Measurements from ENCODE around the gene CD8B2. TPM values are rescaled to one million over a fixed set of nuclear protein-coding genes. Genes with fewer than 3 reads are reported as not detected.
A peak's percentile ranks its signal among the peaks of the same experiment; 100 is the strongest.
"Not testable (repeated sequence)": the region's sequence is repeated elsewhere in the genome, so short reads cannot be mapped to it uniquely, and the experiment has no call there.

The CD8B2 gene
- total RNA-seq, 1 experiment from 2014 or later, result not detected

- H3K36me3 Mint-ChIP-seq (ENCODE audit: insufficient read depth, unreplicated experiment); POLR2A ChIA-PET; H3K4me3 Mint-ChIP-seq (ENCODE audit: unreplicated experiment); DNase-seq (ENCODE audit: unreplicated experiment); BruUV-seq (replicated peaks); H3K4me1 Mint-ChIP-seq (ENCODE audit: insufficient read depth, unreplicated experiment); H3K27ac Mint-ChIP-seq (ENCODE audit: low read depth, unreplicated experiment); H3K27me3 Mint-ChIP-seq (ENCODE audit: insufficient read depth, unreplicated experiment); H3K9me3 Mint-ChIP-seq (ENCODE audit: unreplicated experiment); intact Hi-C loops (cut with micrococcal nuclease): not testable (repeated sequence)
- CTCF ChIA-PET, result interaction anchor here (1.0 kb wide), 1 partner anchor 45 kb away, joined by 3 read pairs; no protein-coding TSS in a partner anchor
Observed at GRCh38 chr2:106508660-106509373, 21.7 kb downstream of the CD8B2 start.

GRCh38 chr2:106509374-106509770 lies 22.2 kb downstream of the CD8B2 start:
- BruUV-seq (replicated peaks); H3K36me3 Mint-ChIP-seq (ENCODE audit: insufficient read depth, unreplicated experiment); H3K27ac Mint-ChIP-seq (ENCODE audit: low read depth, unreplicated experiment); H3K4me1 Mint-ChIP-seq (ENCODE audit: insufficient read depth, unreplicated experiment); H3K27me3 Mint-ChIP-seq (ENCODE audit: insufficient read depth, unreplicated experiment); POLR2A ChIA-PET; H3K9me3 Mint-ChIP-seq (ENCODE audit: unreplicated experiment); H3K4me3 Mint-ChIP-seq (ENCODE audit: unreplicated experiment); intact Hi-C loops (cut with micrococcal nuclease); DNase-seq (ENCODE audit: unreplicated experiment): not testable (repeated sequence)
- CTCF ChIA-PET, result interaction anchor here (1.0 kb wide), 1 partner anchor 44 kb away, joined by 3 read pairs; no protein-coding TSS in a partner anchor

- H3K9me3 Mint-ChIP-seq (ENCODE audit: unreplicated experiment); H3K36me3 Mint-ChIP-seq (ENCODE audit: insufficient read depth, unreplicated experiment); intact Hi-C loops (cut with micrococcal nuclease); CTCF ChIA-PET; H3K4me3 Mint-ChIP-seq (ENCODE audit: unreplicated experiment); H3K27me3 Mint-ChIP-seq (ENCODE audit: insufficient read depth, unreplicated experiment); H3K27ac Mint-ChIP-seq (ENCODE audit: low read depth, unreplicated experiment); BruUV-seq (replicated peaks); H3K4me1 Mint-ChIP-seq (ENCODE audit: insufficient read depth, unreplicated experiment); POLR2A ChIA-PET; DNase-seq (ENCODE audit: unreplicated experiment): not testable (repeated sequence)
Observed at GRCh38 chr2:106510791-106511190, 23.6 kb downstream of the CD8B2 start.

- intact Hi-C loops (cut with micrococcal nuclease); BruUV-seq (replicated peaks); H3K9me3 Mint-ChIP-seq (ENCODE audit: unreplicated experiment): not testable (repeated sequence)
Observed at GRCh38 chr2:106511476-106511901, 24.3 kb downstream of the CD8B2 start.

GRCh38 chr2:106511934-106512333 lies 24.8 kb downstream of the CD8B2 start:
- H3K4me3 Mint-ChIP-seq (ENCODE audit: unreplicated experiment), result peak overlapping the region; percentile 31
- not testable (repeated sequence) for H3K36me3 Mint-ChIP-seq (ENCODE audit: insufficient read depth, unreplicated experiment)
- DNase-seq (ENCODE audit: unreplicated experiment), result peak; percentile 5

More at GRCh38 chr2:106511476-106511901, 24.3 kb downstream of the CD8B2 start:
- H3K27me3 Mint-ChIP-seq (ENCODE audit: insufficient read depth, unreplicated experiment); CTCF ChIA-PET; H3K36me3 Mint-ChIP-seq (ENCODE audit: insufficient read depth, unreplicated experiment); POLR2A ChIA-PET; H3K4me1 Mint-ChIP-seq (ENCODE audit: insufficient read depth, unreplicated experiment): not testable (repeated sequence)
- H3K4me3 Mint-ChIP-seq (ENCODE audit: unreplicated experiment), result peak overlapping the region; percentile 31
- H3K27ac Mint-ChIP-seq (ENCODE audit: low read depth, unreplicated experiment), result peak overlapping the region; percentile 57
- peak; percentile 90 for DNase-seq (ENCODE audit: unreplicated experiment)

GRCh38 chr2:106513391-106513790 lies 26.2 kb downstream of the CD8B2 start:
- DNase-seq (ENCODE audit: unreplicated experiment); H3K4me1 Mint-ChIP-seq (ENCODE audit: insufficient read depth, unreplicated experiment); H3K27me3 Mint-ChIP-seq (ENCODE audit: insufficient read depth, unreplicated experiment); BruUV-seq (replicated peaks); H3K36me3 Mint-ChIP-seq (ENCODE audit: insufficient read depth, unreplicated experiment); intact Hi-C loops (cut with micrococcal nuclease); H3K4me3 Mint-ChIP-seq (ENCODE audit: unreplicated experiment); CTCF ChIA-PET; POLR2A ChIA-PET; H3K27ac Mint-ChIP-seq (ENCODE audit: low read depth, unreplicated experiment); H3K9me3 Mint-ChIP-seq (ENCODE audit: unreplicated experiment): not testable (repeated sequence)

More at GRCh38 chr2:106511934-106512333, 24.8 kb downstream of the CD8B2 start:
- intact Hi-C loops (cut with micrococcal nuclease); POLR2A ChIA-PET; CTCF ChIA-PET; BruUV-seq (replicated peaks); H3K4me1 Mint-ChIP-seq (ENCODE audit: insufficient read depth, unreplicated experiment); H3K9me3 Mint-ChIP-seq (ENCODE audit: unreplicated experiment); H3K27me3 Mint-ChIP-seq (ENCODE audit: insufficient read depth, unreplicated experiment): not testable (repeated sequence)
- H3K27ac Mint-ChIP-seq (ENCODE audit: low read depth, unreplicated experiment), result peak overlapping the region; percentile 57

GRCh38 chr2:106514827-106515226 lies 27.7 kb downstream of the CD8B2 start:
- H3K27ac Mint-ChIP-seq (ENCODE audit: low read depth, unreplicated experiment); H3K36me3 Mint-ChIP-seq (ENCODE audit: insufficient read depth, unreplicated experiment); H3K9me3 Mint-ChIP-seq (ENCODE audit: unreplicated experiment); H3K27me3 Mint-ChIP-seq (ENCODE audit: insufficient read depth, unreplicated experiment); BruUV-seq (replicated peaks); H3K4me3 Mint-ChIP-seq (ENCODE audit: unreplicated experiment); intact Hi-C loops (cut with micrococcal nuclease); H3K4me1 Mint-ChIP-seq (ENCODE audit: insufficient read depth, unreplicated experiment): not testable (repeated sequence)
- peak; percentile 73 for DNase-seq (ENCODE audit: unreplicated experiment)
- CTCF ChIA-PET, result interaction anchor here (1.4 kb wide), 1 partner anchor 29 kb away, joined by 4 read pairs; no protein-coding TSS in a partner anchor
- POLR2A ChIA-PET, result interaction anchor here (0.6 to 0.7 kb wide), 2 partner anchors 322 to 903 kb away, joined by 3 to 4 read pairs; no protein-coding TSS in a partner anchor

Data from MCF 10A (cell line).